H1 (cell line): ENCODE measurements around the gene TNFAIP2. TPM values are rescaled to one million over a fixed set of nuclear protein-coding genes. Genes with fewer than 3 reads are reported as not detected.

Experiments
- CTCF ChIA-PET: fragments of 300-600 bp; sonication (Branson Sonifier 250); formaldehyde crosslinking; loops from one replicate; lab custom pipeline; 2021; ENCODE audit not compliant: partially characterized antibody; lab: Charles Lee
- POLR2A ChIA-PET: fragments of 300-600 bp; sonication (Branson Sonifier 250); formaldehyde crosslinking; loops from one replicate; lab custom pipeline; 2021; ENCODE audit warnings: inconsistent platforms; ENCODE audit not compliant: partially characterized antibody; lab: Charles Lee
- DNase-seq, 2 experiments: peaks; one replicate each; pipeline versions ENCODE4 v3.0.0 to v3.0.0-alpha.2; 2010 to 2022; ENCODE audit warnings: low spot score in 2 of 2, low read depth in 1 of 2, mixed read lengths in 1 of 2
- FAIRE-seq: peaks from 2 replicates; lab custom pipeline; 2011; peaks lifted over from hg19 to GRCh38; lab: Jason Lieb, UNC
- H2AFZ ChIP-seq: 2 replicates; pipeline ENCODE4 v1.8.1; 2012; ENCODE audit warnings: low read length, inconsistent platforms
- H2AK5ac ChIP-seq: 2 replicates; pipeline ENCODE4 v1.6.1; 2013; ENCODE audit warnings: low read depth, low read length
- H2BK120ac ChIP-seq: replicated peaks from 2 replicates; pipeline ENCODE3; 2013; ENCODE audit warnings: low read depth, low read length, inconsistent platforms
- H2BK12ac ChIP-seq: 2 replicates; pipeline ENCODE4 v1.6.1; 2013; ENCODE audit warnings: low read depth, low read length
- H2BK15ac ChIP-seq: 2 replicates; pipeline ENCODE4 v1.6.1; 2013; ENCODE audit warnings: low read length
- H2BK20ac ChIP-seq: 2 replicates; pipeline ENCODE4 v1.6.1; 2013; ENCODE audit warnings: low read length
- H2BK5ac ChIP-seq: 2 replicates; pipeline ENCODE4 v1.6.1; 2013; ENCODE audit warnings: low read depth, low read length
- H3K14ac ChIP-seq: 2 replicates; pipeline ENCODE4 v1.6.1; 2013; ENCODE audit warnings: inconsistent platforms; ENCODE audit not compliant: insufficient read length
- H3K18ac ChIP-seq: 2 replicates; pipeline ENCODE4 v1.6.1; 2013; ENCODE audit warnings: low read length; ENCODE audit errors: extremely low read depth
- H3K23ac ChIP-seq: 2 replicates; pipeline ENCODE4 v1.6.1; 2013; ENCODE audit warnings: inconsistent platforms; ENCODE audit not compliant: insufficient read length
- H3K23me2 ChIP-seq: 2 replicates; pipeline ENCODE4 v1.6.1; 2013; ENCODE audit warnings: low read depth, low read length
- H3K27ac ChIP-seq: 2 replicates; pipeline ENCODE4 v1.6.1; 2011; ENCODE audit warnings: low read depth, low read length, inconsistent platforms
- H3K27me3 ChIP-seq, 4 experiments: replicated peaks in 1 of 4; 1 replicate in 1 of 4; 2 replicates in 3 of 4; pipeline versions ENCODE4 v1.6.1 to v1.8.1; 2011 to 2013; ENCODE audit warnings: low read length in 3 of 4, mild to moderate bottlenecking in 3 of 4, inconsistent platforms in 2 of 4, mixed read lengths in 2 of 4, moderate library complexity in 1 of 4; ENCODE audit not compliant: control insufficient read depth in 3 of 4, insufficient read depth in 3 of 4; ENCODE audit errors: extremely low read depth in 1 of 4
- H3K36me3 ChIP-seq, 4 experiments: 2 replicates each; pipeline versions ENCODE4 v1.6.1 to v1.8.1; 2011 to 2013; ENCODE audit warnings: mild to moderate bottlenecking in 4 of 4, low read length in 3 of 4, moderate library complexity in 2 of 4, control low read depth in 1 of 4, inconsistent platforms in 1 of 4; ENCODE audit not compliant: insufficient read depth in 4 of 4, control insufficient read depth in 2 of 4
- H3K4ac ChIP-seq: replicated peaks from 2 replicates; pipeline ENCODE3; 2013; ENCODE audit warnings: low read length, low read depth, mixed read lengths, inconsistent platforms; ENCODE audit not compliant: insufficient read length
- H3K4me1 ChIP-seq, 4 experiments: replicated peaks in 1 of 4; 1 replicate in 1 of 4; 2 replicates in 3 of 4; pipeline versions ENCODE4 v1.6.1 to v1.8.1; 2011 to 2013; ENCODE audit warnings: low read length in 3 of 4, inconsistent platforms in 2 of 4, mixed read lengths in 1 of 4; ENCODE audit not compliant: insufficient read depth in 4 of 4, control insufficient read depth in 3 of 4
- H3K4me2 ChIP-seq, 2 experiments: 2 replicates each; pipeline versions ENCODE4 v1.6.1 to v1.8.1; 2011 to 2013; ENCODE audit warnings: low read depth in 2 of 2, low read length in 2 of 2, control low read depth in 1 of 2, inconsistent platforms in 1 of 2, mild to moderate bottlenecking in 1 of 2; ENCODE audit not compliant: insufficient read depth in 1 of 2
- H3K4me3 ChIP-seq, 4 experiments: fragments of 200-600, 300-600 bp in 1 of 4; sonication (generic), shearing (Covaris generic), sonication (Bioruptor Twin) in 1 of 4; 2 replicates each; pipeline versions ENCODE4 v1.5.1 to v1.8.1; 2011 to 2016; ENCODE audit warnings: low read length in 4 of 4, low read depth in 3 of 4, control low read depth in 2 of 4, inconsistent platforms in 2 of 4, mild to moderate bottlenecking in 2 of 4, mixed read lengths in 1 of 4, moderate library complexity in 1 of 4; ENCODE audit not compliant: insufficient read depth in 2 of 4; ENCODE audit errors: extremely low read depth in 1 of 4
- H3K56ac ChIP-seq: replicated peaks from 2 replicates; pipeline ENCODE3; 2013; ENCODE audit warnings: low read depth, mild to moderate bottlenecking, mixed read lengths, low read length, inconsistent platforms; ENCODE audit not compliant: insufficient read length
- H3K79me1 ChIP-seq: 2 replicates; pipeline ENCODE4 v1.6.1; 2013; ENCODE audit warnings: low read depth, low read length, control low read depth
- H3K79me2 ChIP-seq, 2 experiments: 2 replicates each; pipeline versions ENCODE4 v1.6.1 to v1.8.1; 2012 to 2013; ENCODE audit warnings: low read length in 2 of 2, mild to moderate bottlenecking in 2 of 2, inconsistent platforms in 1 of 2; ENCODE audit not compliant: insufficient read depth in 2 of 2, control insufficient read depth in 1 of 2
- H3K9ac ChIP-seq, 4 experiments: replicated peaks in 1 of 4; 1 replicate in 1 of 4; 2 replicates in 3 of 4; pipeline versions ENCODE4 v1.6.1 to v1.8.1; 2011 to 2013; ENCODE audit warnings: low read depth in 3 of 4, low read length in 3 of 4, control low read depth in 2 of 4, mild to moderate bottlenecking in 2 of 4, moderate library complexity in 2 of 4, inconsistent platforms in 1 of 4; ENCODE audit errors: extremely low read depth in 1 of 4
- H3K9me3 ChIP-seq, 2 experiments: 2 replicates each; pipeline versions ENCODE4 v1.6.1 to v1.8.1; 2012 to 2013; ENCODE audit warnings: mild to moderate bottlenecking in 2 of 2, moderate library complexity in 2 of 2, control low read depth in 1 of 2, inconsistent platforms in 1 of 2, low read depth in 1 of 2, low read length in 1 of 2, mixed read lengths in 1 of 2; ENCODE audit not compliant: insufficient read depth in 2 of 2
- H4K20me1 ChIP-seq, 2 experiments: replicated peaks in 1 of 2; 2 replicates each; pipeline versions ENCODE3 to v1.8.1; 2011 to 2013; ENCODE audit warnings: inconsistent platforms in 2 of 2, low read length in 2 of 2, mild to moderate bottlenecking in 1 of 2; ENCODE audit not compliant: insufficient read depth in 2 of 2, control insufficient read depth in 1 of 2
- H4K5ac ChIP-seq: 2 replicates; pipeline ENCODE4 v1.6.1; 2013; ENCODE audit warnings: low read length, low read depth, mixed read lengths, inconsistent platforms; ENCODE audit not compliant: insufficient read length
- H4K8ac ChIP-seq: 2 replicates; pipeline ENCODE4 v1.8.0; 2013; ENCODE audit warnings: mild to moderate bottlenecking, moderate library complexity, low read length, inconsistent platforms; ENCODE audit not compliant: insufficient read depth; ENCODE audit errors: extremely low read depth
- H4K91ac ChIP-seq: replicated peaks from 2 replicates; pipeline ENCODE3; 2013; ENCODE audit warnings: low read length, mixed read lengths, inconsistent platforms; ENCODE audit not compliant: insufficient read length
- BCL11A ChIP-seq, 2 experiments: IDR thresholded peaks; one replicate each; pipeline ENCODE4 v1.6.1; 2011; ENCODE audit warnings: low read depth in 2 of 2, low read length in 2 of 2, mild to moderate bottlenecking in 2 of 2
- CBX8 ChIP-seq: fragments of 300-800, 300-1000 bp; sonication (generic); IDR thresholded peaks from 2 replicates; pipeline ENCODE4 v1.7.1; 2016; ENCODE audit warnings: low read depth, low read length, borderline replicate concordance
- CHD1 ChIP-seq: IDR thresholded peaks from 2 replicates; pipeline ENCODE4 v1.6.1; 2012; ENCODE audit warnings: low read depth, low read length, improper control_type of control experiment
- EGR1 ChIP-seq: IDR thresholded peaks from 2 replicates; pipeline ENCODE4 v1.6.1; 2011; ENCODE audit warnings: low read depth, low read length, borderline replicate concordance
- GABPA ChIP-seq: IDR thresholded peaks from 2 replicates; pipeline ENCODE4 v1.6.1; 2011; ENCODE audit warnings: mild to moderate bottlenecking, low read length, moderate library complexity, borderline replicate concordance; ENCODE audit not compliant: insufficient read depth
- HDAC6 ChIP-seq: IDR thresholded peaks from one replicate; pipeline ENCODE4 v1.7.1; 2012; ENCODE audit warnings: low read depth, mild to moderate bottlenecking, inconsistent platforms, low read length, moderate library complexity
- PHF8 ChIP-seq: fragments of 200-600 bp; sonication (generic); conservative IDR thresholded peaks from 2 replicates; pipeline ENCODE4 v1.7.1; 2012; ENCODE audit warnings: low read depth, mild to moderate bottlenecking, inconsistent platforms, low read length, moderate library complexity
- POLR2AphosphoS5 ChIP-seq: IDR thresholded peaks from 2 replicates; pipeline ENCODE4 v1.6.1; 2011; ENCODE audit warnings: low read depth, low read length
- SP4 ChIP-seq: IDR thresholded peaks from 2 replicates; pipeline ENCODE4 v1.6.1; 2012; ENCODE audit warnings: low read length, inconsistent platforms
- SRF ChIP-seq: IDR thresholded peaks from 2 replicates; pipeline ENCODE4 v1.6.1; 2011; ENCODE audit warnings: mild to moderate bottlenecking, low read depth, low read length, moderate library complexity
- TAF1 ChIP-seq: IDR thresholded peaks from 2 replicates; pipeline ENCODE4 v1.6.1; 2011; ENCODE audit warnings: mild to moderate bottlenecking, low read depth, low read length
- TBP ChIP-seq: IDR thresholded peaks from 2 replicates; pipeline ENCODE4 v1.6.1; 2011; ENCODE audit warnings: low read depth, low read length, improper control_type of control experiment
- TCF12 ChIP-seq: IDR thresholded peaks from 2 replicates; pipeline ENCODE4 v1.6.1; 2011; ENCODE audit warnings: low read depth, mild to moderate bottlenecking, low read length
- YY1 ChIP-seq: IDR thresholded peaks from 2 replicates; pipeline ENCODE4 v1.6.1; 2011; ENCODE audit warnings: low read depth, mild to moderate bottlenecking, low read length
- WGBS, 2 experiments: shearing (Covaris generic) in 1 of 2; methylation state at CpG; one replicate each; pipeline versions ENCODE4 v1.1.6 to v1.1.7; 2013 to 2015; ENCODE audit warnings: low lambda C conversion rate in 2 of 2, mixed read lengths in 2 of 2, inconsistent platforms in 1 of 2, low coverage in 1 of 2, missing lambda C conversion rate in 1 of 2; ENCODE audit not compliant: insufficient replicate concordance in 2 of 2, insufficient coverage in 1 of 2, insufficient read length in 1 of 2; ENCODE audit errors: extremely low coverage in 1 of 2, missing lambda C conversion rate in 1 of 2; 5-methylcytosine and 5-hydroxymethylcytosine counted together
- polyA plus RNA-seq, 7 experiments: library from polyadenylated mRNA; depleted of rRNA in 3 of 7; stranded (reverse) in 5 of 7; unstranded in 2 of 7; fragments of >200 nt in 5 of 7; fragments of 200-250 nt in 2 of 7; gene quantifications; 1 replicate in 5 of 7; 2 replicates in 1 of 7; 4 replicates in 1 of 7; pipeline versions ENCODE4 v1.2.1 to v1.2.3, GENCODE V29; 2011 to 2013; ENCODE audit warnings: missing spikeins in 2 of 7, mixed read lengths in 2 of 7
- total RNA-seq: library from RNA; stranded (reverse); fragmentation: NEBNext Ultra II Directional; extraction: Animal tissue kit (Norgen Biotek cat#: 25700); gene quantifications from 2 replicates; pipeline ENCODE4 v1.2.1, GENCODE V29; 2021

The TNFAIP2 gene
- total and polyA plus RNA-seq, 2 of the 8 experiments (the other 6 are each of a cell fraction or from before 2014, with no cell fraction given), result 28.3 to 34.5 TPM

DNA sequence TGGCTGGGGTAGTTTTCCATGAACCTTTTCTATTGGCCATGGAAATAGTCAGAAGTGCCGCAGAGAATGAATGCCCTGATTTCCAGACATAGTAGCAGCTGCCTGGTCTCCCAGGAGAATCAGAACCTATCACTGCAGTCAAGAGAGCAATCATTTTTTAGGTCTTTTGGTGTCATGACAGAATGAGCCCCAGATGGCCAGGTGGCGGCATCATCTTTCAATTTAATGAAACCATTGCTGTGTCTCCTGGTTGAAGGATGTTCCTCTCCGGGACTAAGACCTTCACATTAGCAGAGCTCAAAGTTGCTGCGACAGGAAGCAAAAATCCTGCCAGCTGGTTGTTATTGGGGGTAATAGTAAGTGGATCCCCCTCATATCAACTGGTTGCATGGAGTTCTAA lies 18.8 kb downstream of the TNFAIP2 start:
- no peak overlapping the region for H4K5ac ChIP-seq
- H3K4ac ChIP-seq, result no peak overlapping the region
- ChIA-PET CTCF (interaction anchor here (1.0 to 10.5 kb wide), 20 partner anchors 7 to 150 kb away, joined by 3 to 147 read pairs (median 4); partner anchors contain the start of genes EXOC3L4 and TNFAIP2), POLR2A (interaction anchor here (1.0 to 1.8 kb wide), 3 partner anchors 15 to 199 kb away, joined by 3 to 4 read pairs (median 3); no protein-coding TSS in a partner anchor)
- H3K4me2 ChIP-seq, result no peak overlapping the region
- WGBS, 2 experiments, result 97% methylated on average over 4 of the region's 4 CpGs; no CpG with 5 or more reads in 1 of the 2 experiments
- H3K36me3 ChIP-seq, result no peaks in the 10 kb centered on the region
- H4K91ac ChIP-seq, result no peak overlapping the region
- no peak overlapping the region; the same call in 1 of the 2 replicates for H2BK15ac ChIP-seq
- H3K56ac ChIP-seq, result no peak overlapping the region
- peaks cover 8% of the 10 kb centered on the region; the same call in 1 of the 2 replicates for H3K23me2 ChIP-seq
- H3K9ac ChIP-seq, result no peak overlapping the region
- H2BK12ac ChIP-seq, result no peak overlapping the region
- no peak overlapping the region for H2BK120ac ChIP-seq
- H3K79me1 ChIP-seq, result no peaks in the 10 kb centered on the region
- no peak overlapping the region for H4K8ac ChIP-seq
- H3K27me3 ChIP-seq, result peaks cover 0 to 23% (median 11%) of the 10 kb centered on the region in 4 experiments; a peak in 6 of 7 replicates
- DNase-seq (no peak), FAIRE-seq (no peak)
- no peak overlapping the region for H2BK20ac ChIP-seq
- no peak overlapping the region for H3K23ac ChIP-seq
- no peaks in the 10 kb centered on the region for H4K20me1 ChIP-seq
- H2AFZ ChIP-seq, result no peak overlapping the region
- H3K9me3 ChIP-seq, result no peaks in the 10 kb centered on the region
- H3K4me3 ChIP-seq, result no peak overlapping the region
- H3K14ac ChIP-seq, result no peak overlapping the region
- no peak for TF ChIP-seq PHF8
- no peak for TF ChIP-seq EGR1
- TF ChIP-seq BCL11A (IDR thresholded peaks at IDR 0.05; ENCODE audit: low read depth in 2 of 2, low read length in 2 of 2), result no peak
- no peak for TF ChIP-seq YY1
- no peak for TF ChIP-seq CHD1
- no peak for TF ChIP-seq HDAC6
- TF ChIP-seq POLR2AphosphoS5, result no peak
- no peak for TF ChIP-seq GABPA
- no peak for TF ChIP-seq CBX8
- TF ChIP-seq SRF, result no peak
- TF ChIP-seq TCF12, result no peak
- no peak for TF ChIP-seq TBP
- no peak for TF ChIP-seq SP4
- TF ChIP-seq TAF1, result no peak
- no peak overlapping the region for H2BK5ac ChIP-seq
- H2AK5ac ChIP-seq, result no peak overlapping the region
- H3K79me2 ChIP-seq, result no peaks in the 10 kb centered on the region
- H3K27ac ChIP-seq, result no peak overlapping the region
- H3K4me1 ChIP-seq, result peaks cover 0 to 11% (median 5%) of the 10 kb centered on the region in 4 experiments; a peak in 6 of 7 replicates
- H3K18ac ChIP-seq, result no peak overlapping the region
